ENCODE data around the gene PSMA3. TPM values are rescaled to one million over a fixed set of nuclear protein-coding genes. Genes with fewer than 3 reads are reported as not detected.
A peak's percentile ranks its signal among the peaks of the same experiment; 100 is the strongest.

The PSMA3 gene
- total and polyA plus RNA-seq, 4 donors = 54.6 to 192 (median 113) TPM

DNA sequence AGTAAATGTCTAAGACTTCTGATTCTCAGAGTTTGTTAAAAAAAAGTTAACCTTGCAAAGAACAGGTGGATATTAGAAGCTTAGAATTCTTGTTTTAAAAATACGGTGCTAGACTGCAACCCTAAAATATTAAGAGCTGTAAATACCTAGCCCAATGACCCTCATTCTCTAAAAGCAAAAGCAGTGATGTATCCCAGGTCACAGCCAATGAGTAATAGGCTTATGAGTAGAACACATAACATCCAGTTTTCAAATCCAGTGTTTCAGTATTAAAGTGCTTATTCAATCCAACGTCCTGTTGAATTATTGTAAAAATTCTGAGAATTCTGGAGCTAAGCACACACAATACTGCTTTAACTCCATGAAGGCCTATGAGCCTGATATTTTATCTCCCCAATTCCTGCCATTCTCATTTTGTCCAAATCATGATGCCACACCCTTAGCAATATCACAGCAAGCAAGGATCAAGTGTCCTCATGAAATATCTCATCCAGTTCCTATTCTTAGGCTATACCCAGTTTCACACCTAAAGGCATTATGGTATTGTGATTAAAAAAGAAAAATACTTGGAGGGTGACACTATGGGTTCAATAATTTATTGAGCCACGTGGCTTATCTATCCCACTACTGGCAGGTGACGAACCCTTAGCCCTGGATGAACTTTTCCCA lies 38.4 kb downstream of the PSMA3 start:
- Histone ChIP-seq H3K9me3 (ENCODE audit: control insufficient read depth in 4 of 4, low read length in 3 of 4) (no peaks in the 10 kb centered on the region), H3K27me3 (ENCODE audit: control insufficient read depth in 4 of 4, insufficient read depth in 4 of 4, low read length in 3 of 4) (no peaks in the 10 kb centered on the region), H3K9ac (ENCODE audit: low read depth in 1 of 2, low read length in 2 of 2) (no peak overlapping the region), H3K4me1 (ENCODE audit: control insufficient read depth in 4 of 4, insufficient read depth in 4 of 4, low read length in 3 of 4) (peaks cover 15 to 58% (median 51%) of the 10 kb centered on the region in 4 donors), H3K27ac (ENCODE audit: low read depth in 1 of 2, low read length in 2 of 2) (peak overlapping the region; percentile 10 to 35), H3K4me3 (ENCODE audit: low read depth in 1 of 3, low read length in 3 of 3) (no peak overlapping the region), H3K36me3 (ENCODE audit: control insufficient read depth in 4 of 4, insufficient read depth in 3 of 4, low read depth in 1 of 4, low read length in 3 of 4) (peaks cover 3 to 19% (median 13%) of the 10 kb centered on the region in 4 donors)
- no peak for TF ChIP-seq EGR1 (IDR thresholded peaks at IDR 0.05; ENCODE audit: low read depth in 2 of 2)
- TF ChIP-seq RAD21 (IDR thresholded peaks at IDR 0.05) = no peak
- peak in 1 of 2 donors; percentile 14 for TF ChIP-seq RXRA (IDR thresholded peaks at IDR 0.05)
- no peak for TF ChIP-seq YY1 (IDR thresholded peaks at IDR 0.05)
- TF ChIP-seq TAF1 (conservative IDR thresholded peaks at IDR 0.05) = no peak
- no peak for DNase-seq (ENCODE audit: low spot score)
- 45% methylated on average over 4 of the region's 4 CpGs for WGBS

DNA sequence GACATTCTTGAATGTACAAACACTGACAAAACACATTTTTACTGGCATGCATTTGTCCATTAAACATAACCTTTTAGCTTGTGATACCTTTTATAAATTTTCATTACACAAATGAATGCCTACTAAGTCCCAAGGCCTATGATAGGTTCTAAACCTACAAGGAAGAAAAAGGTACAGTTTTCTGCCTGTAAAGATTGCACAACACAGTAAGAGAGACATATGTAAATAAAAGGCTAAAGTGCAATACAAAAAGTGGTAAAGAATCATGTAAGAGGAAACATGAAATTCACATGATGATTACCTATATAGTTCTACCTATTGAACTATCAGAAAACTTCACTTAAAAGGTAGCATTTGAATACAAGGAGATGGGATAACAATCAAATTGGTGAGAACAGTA lies 39.1 kb downstream of the PSMA3 start:
- Histone ChIP-seq H3K27me3 (ENCODE audit: control insufficient read depth in 4 of 4, insufficient read depth in 4 of 4, low read length in 3 of 4) (no peaks in the 10 kb centered on the region), H3K4me1 (ENCODE audit: control insufficient read depth in 4 of 4, insufficient read depth in 4 of 4, low read length in 3 of 4) (peaks cover 15 to 64% (median 57%) of the 10 kb centered on the region in 4 donors), H3K4me3 (ENCODE audit: low read depth in 1 of 3, low read length in 3 of 3) (no peak overlapping the region), H3K36me3 (ENCODE audit: control insufficient read depth in 4 of 4, insufficient read depth in 3 of 4, low read depth in 1 of 4, low read length in 3 of 4) (peaks cover 2 to 20% (median 14%) of the 10 kb centered on the region in 4 donors), H3K9me3 (ENCODE audit: control insufficient read depth in 4 of 4, low read length in 3 of 4) (no peaks in the 10 kb centered on the region), H3K9ac (ENCODE audit: low read depth in 1 of 2, low read length in 2 of 2) (no peak overlapping the region), H3K27ac (ENCODE audit: low read depth in 1 of 2, low read length in 2 of 2) (peak overlapping the region in 1 of 2 donors; percentile 10)
- TF ChIP-seq RXRA (IDR thresholded peaks at IDR 0.05) (no peak), HNF4A (conservative IDR thresholded peaks at IDR 0.05) (peak in 1 of 2 donors; percentile 59), FOXA2 (IDR thresholded peaks at IDR 0.05) (peak; percentile 7)
- no peak for DNase-seq (ENCODE audit: low spot score)

DNA sequence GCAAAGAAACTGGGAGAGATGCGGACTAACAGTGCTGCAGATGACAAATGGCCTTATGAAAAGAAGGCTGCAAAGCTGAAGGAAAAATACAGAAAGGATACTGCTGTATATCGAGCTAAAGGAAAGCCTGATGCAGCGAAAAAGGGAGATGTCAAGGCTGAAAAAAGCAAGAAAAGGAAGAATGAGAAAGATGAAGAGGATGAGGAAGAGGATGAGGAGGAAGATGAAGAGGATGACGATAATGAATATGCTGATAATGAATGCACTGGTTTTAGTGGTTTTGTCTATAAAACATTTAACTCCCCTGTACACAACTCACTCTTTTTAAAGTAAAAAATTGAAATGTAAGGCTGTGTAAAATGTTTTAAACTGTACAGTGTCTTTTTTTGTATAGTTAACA lies 40.5 kb downstream of the PSMA3 start:
- WGBS = 93% methylated on average over 4 of the region's 4 CpGs
- H3K4me1 ChIP-seq (ENCODE audit: control insufficient read depth in 4 of 4, insufficient read depth in 4 of 4, low read length in 3 of 4) = peaks cover 19 to 77% (median 71%) of the 10 kb centered on the region in 4 donors
- no peaks in the 10 kb centered on the region for H3K9me3 ChIP-seq (ENCODE audit: control insufficient read depth in 4 of 4, low read length in 3 of 4)
- peaks cover 2 to 24% (median 17%) of the 10 kb centered on the region in 4 donors for H3K36me3 ChIP-seq (ENCODE audit: control insufficient read depth in 4 of 4, insufficient read depth in 3 of 4, low read depth in 1 of 4, low read length in 3 of 4)
- no peak overlapping the region for H3K4me3 ChIP-seq (ENCODE audit: low read depth in 1 of 3, low read length in 3 of 3)
- no peak overlapping the region for H3K9ac ChIP-seq (ENCODE audit: low read depth in 1 of 2, low read length in 2 of 2)
- DNase-seq (ENCODE audit: low spot score) = no peak
- H3K27ac ChIP-seq (ENCODE audit: low read depth in 1 of 2, low read length in 2 of 2) = no peak overlapping the region
- H3K27me3 ChIP-seq (ENCODE audit: control insufficient read depth in 4 of 4, insufficient read depth in 4 of 4, low read length in 3 of 4) = no peaks in the 10 kb centered on the region
- no peak for TF ChIP-seq TAF1 (conservative IDR thresholded peaks at IDR 0.05)
- TF ChIP-seq, protein P1, sequence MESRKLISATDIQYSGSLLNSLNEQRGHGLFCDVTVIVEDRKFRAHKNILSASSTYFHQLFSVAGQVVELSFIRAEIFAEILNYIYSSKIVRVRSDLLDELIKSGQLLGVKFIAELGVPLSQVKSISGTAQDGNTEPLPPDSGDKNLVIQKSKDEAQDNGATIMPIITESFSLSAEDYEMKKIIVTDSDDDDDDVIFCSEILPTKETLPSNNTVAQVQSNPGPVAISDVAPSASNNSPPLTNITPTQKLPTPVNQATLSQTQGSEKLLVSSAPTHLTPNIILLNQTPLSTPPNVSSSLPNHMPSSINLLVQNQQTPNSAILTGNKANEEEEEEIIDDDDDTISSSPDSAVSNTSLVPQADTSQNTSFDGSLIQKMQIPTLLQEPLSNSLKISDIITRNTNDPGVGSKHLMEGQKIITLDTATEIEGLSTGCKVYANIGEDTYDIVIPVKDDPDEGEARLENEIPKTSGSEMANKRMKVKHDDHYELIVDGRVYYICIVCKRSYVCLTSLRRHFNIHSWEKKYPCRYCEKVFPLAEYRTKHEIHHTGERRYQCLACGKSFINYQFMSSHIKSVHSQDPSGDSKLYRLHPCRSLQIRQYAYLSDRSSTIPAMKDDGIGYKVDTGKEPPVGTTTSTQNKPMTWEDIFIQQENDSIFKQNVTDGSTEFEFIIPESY (IDR thresholded peaks at IDR 0.05) = no peak
- TF ChIP-seq, protein P2, sequence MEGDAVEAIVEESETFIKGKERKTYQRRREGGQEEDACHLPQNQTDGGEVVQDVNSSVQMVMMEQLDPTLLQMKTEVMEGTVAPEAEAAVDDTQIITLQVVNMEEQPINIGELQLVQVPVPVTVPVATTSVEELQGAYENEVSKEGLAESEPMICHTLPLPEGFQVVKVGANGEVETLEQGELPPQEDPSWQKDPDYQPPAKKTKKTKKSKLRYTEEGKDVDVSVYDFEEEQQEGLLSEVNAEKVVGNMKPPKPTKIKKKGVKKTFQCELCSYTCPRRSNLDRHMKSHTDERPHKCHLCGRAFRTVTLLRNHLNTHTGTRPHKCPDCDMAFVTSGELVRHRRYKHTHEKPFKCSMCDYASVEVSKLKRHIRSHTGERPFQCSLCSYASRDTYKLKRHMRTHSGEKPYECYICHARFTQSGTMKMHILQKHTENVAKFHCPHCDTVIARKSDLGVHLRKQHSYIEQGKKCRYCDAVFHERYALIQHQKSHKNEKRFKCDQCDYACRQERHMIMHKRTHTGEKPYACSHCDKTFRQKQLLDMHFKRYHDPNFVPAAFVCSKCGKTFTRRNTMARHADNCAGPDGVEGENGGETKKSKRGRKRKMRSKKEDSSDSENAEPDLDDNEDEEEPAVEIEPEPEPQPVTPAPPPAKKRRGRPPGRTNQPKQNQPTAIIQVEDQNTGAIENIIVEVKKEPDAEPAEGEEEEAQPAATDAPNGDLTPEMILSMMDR (IDR thresholded peaks at IDR 0.05; ENCODE audit: low read depth, low read length, missing input control) = no peak
- TF ChIP-seq HNF4G (IDR thresholded peaks at IDR 0.05) = no peak
- no peak for TF ChIP-seq RXRA (IDR thresholded peaks at IDR 0.05)
- TF ChIP-seq, protein P3, sequence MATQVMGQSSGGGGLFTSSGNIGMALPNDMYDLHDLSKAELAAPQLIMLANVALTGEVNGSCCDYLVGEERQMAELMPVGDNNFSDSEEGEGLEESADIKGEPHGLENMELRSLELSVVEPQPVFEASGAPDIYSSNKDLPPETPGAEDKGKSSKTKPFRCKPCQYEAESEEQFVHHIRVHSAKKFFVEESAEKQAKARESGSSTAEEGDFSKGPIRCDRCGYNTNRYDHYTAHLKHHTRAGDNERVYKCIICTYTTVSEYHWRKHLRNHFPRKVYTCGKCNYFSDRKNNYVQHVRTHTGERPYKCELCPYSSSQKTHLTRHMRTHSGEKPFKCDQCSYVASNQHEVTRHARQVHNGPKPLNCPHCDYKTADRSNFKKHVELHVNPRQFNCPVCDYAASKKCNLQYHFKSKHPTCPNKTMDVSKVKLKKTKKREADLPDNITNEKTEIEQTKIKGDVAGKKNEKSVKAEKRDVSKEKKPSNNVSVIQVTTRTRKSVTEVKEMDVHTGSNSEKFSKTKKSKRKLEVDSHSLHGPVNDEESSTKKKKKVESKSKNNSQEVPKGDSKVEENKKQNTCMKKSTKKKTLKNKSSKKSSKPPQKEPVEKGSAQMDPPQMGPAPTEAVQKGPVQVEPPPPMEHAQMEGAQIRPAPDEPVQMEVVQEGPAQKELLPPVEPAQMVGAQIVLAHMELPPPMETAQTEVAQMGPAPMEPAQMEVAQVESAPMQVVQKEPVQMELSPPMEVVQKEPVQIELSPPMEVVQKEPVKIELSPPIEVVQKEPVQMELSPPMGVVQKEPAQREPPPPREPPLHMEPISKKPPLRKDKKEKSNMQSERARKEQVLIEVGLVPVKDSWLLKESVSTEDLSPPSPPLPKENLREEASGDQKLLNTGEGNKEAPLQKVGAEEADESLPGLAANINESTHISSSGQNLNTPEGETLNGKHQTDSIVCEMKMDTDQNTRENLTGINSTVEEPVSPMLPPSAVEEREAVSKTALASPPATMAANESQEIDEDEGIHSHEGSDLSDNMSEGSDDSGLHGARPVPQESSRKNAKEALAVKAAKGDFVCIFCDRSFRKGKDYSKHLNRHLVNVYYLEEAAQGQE (IDR thresholded peaks at IDR 0.05) = no peak
- no peak for TF ChIP-seq EGR1 (IDR thresholded peaks at IDR 0.05; ENCODE audit: low read depth in 2 of 2)
- TF ChIP-seq JUND (IDR thresholded peaks at IDR 0.05) = no peak
- TF ChIP-seq HNF4A (conservative IDR thresholded peaks at IDR 0.05) = no peak
- TF ChIP-seq FOXA1 (IDR thresholded peaks at IDR 0.05) = no peak
- TF ChIP-seq SP1 (IDR thresholded peaks at IDR 0.05) = no peak
- no peak for TF ChIP-seq YY1 (IDR thresholded peaks at IDR 0.05)
- TF ChIP-seq GABPA (IDR thresholded peaks at IDR 0.05 in 1 of 2, conservative IDR thresholded peaks at IDR 0.05 in 1 of 2) = no peak
- TF ChIP-seq, protein P4, sequence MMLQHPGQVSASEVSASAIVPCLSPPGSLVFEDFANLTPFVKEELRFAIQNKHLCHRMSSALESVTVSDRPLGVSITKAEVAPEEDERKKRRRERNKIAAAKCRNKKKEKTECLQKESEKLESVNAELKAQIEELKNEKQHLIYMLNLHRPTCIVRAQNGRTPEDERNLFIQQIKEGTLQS (IDR thresholded peaks at IDR 0.05) = no peak
- TF ChIP-seq RAD21 (IDR thresholded peaks at IDR 0.05) = no peak
- TF ChIP-seq FOXA2 (IDR thresholded peaks at IDR 0.05) = no peak
- TF ChIP-seq NR2F2 (IDR thresholded peaks at IDR 0.05) = no peak
- TF ChIP-seq, protein P5, sequence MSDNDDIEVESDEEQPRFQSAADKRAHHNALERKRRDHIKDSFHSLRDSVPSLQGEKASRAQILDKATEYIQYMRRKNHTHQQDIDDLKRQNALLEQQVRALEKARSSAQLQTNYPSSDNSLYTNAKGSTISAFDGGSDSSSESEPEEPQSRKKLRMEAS (IDR thresholded peaks at IDR 0.05) = no peak
